HG03521 (cell line): Measurements from ENCODE around the gene ABCC12.
"Not testable (repeated sequence)": the region's sequence is repeated elsewhere in the genome, so short reads cannot be mapped to it uniquely, and the experiment has no call there.

ENCODE experiments used
- ATAC-seq: cut with Tn5 transposase; IDR thresholded peaks from one replicate; pipeline ENCODE4 v1.9.1; 2021; ENCODE audit warnings: mild to moderate bottlenecking, moderate library complexity; ENCODE audit not compliant: unreplicated experiment

Gene ABCC12

GRCh38 chr16:48166617-48167016 is 10.8 kb upstream of the ABCC12 start:
- not testable (repeated sequence) for ATAC-seq

- ATAC-seq, result no peak
Observed at GRCh38 chr16:48165961-48166578, 10.3 kb upstream of the ABCC12 start.

GRCh38 chr16:48164907-48165715 is 9.3 kb upstream of the ABCC12 start:
- ATAC-seq, result peak; percentile 78

GRCh38 chr16:48162839-48163410 is 7.1 kb upstream of the ABCC12 start:
- no peak for ATAC-seq

- no peak for ATAC-seq
Observed at GRCh38 chr16:48161906-48162305, 6.1 kb upstream of the ABCC12 start.

- no peak for ATAC-seq
Observed at GRCh38 chr16:48160575-48160974, 4.8 kb upstream of the ABCC12 start.

- peak; percentile 58 for ATAC-seq
Observed at GRCh38 chr16:48158296-48158695, 2.5 kb upstream of the ABCC12 start.

- no peak for ATAC-seq
Observed at GRCh38 chr16:48157794-48158193, 2.0 kb upstream of the ABCC12 start.

GRCh38 chr16:48157302-48157701 is 1.5 kb upstream of the ABCC12 start:
- ATAC-seq, result no peak

- no peak for ATAC-seq
Observed at GRCh38 chr16:48156790-48157209, 1.0 kb upstream of the ABCC12 start.

- no peak for ATAC-seq
Observed at GRCh38 chr16:48153774-48154173, 2.0 kb downstream of the ABCC12 start.

- no peak for ATAC-seq
Observed at GRCh38 chr16:48152226-48152625, 3.6 kb downstream of the ABCC12 start.

GRCh38 chr16:48150707-48151106 is 5.1 kb downstream of the ABCC12 start:
- no peak for ATAC-seq

- ATAC-seq, result no peak
Observed at GRCh38 chr16:48146710-48147109, 9.1 kb downstream of the ABCC12 start.

GRCh38 chr16:48146131-48146530 is 9.7 kb downstream of the ABCC12 start:
- no peak for ATAC-seq

GRCh38 chr16:48143812-48144368 is 11.9 kb downstream of the ABCC12 start:
- ATAC-seq, result no peak

- no peak for ATAC-seq
Observed at GRCh38 chr16:48140821-48141220, 15.0 kb downstream of the ABCC12 start.

- no peak for ATAC-seq
Observed at GRCh38 chr16:48139517-48139916, 16.3 kb downstream of the ABCC12 start.

- no peak for ATAC-seq
Observed at GRCh38 chr16:48138543-48138942, 17.2 kb downstream of the ABCC12 start.

- no peak for ATAC-seq
Observed at GRCh38 chr16:48137822-48138221, 18.0 kb downstream of the ABCC12 start.

GRCh38 chr16:48136547-48137360 is 19.0 kb downstream of the ABCC12 start:
- no peak for ATAC-seq
